ENCODE measurements around the gene JUP. TPM values are rescaled to one million over a fixed set of nuclear protein-coding genes. Genes with fewer than 3 reads are reported as not detected.

The JUP gene
- total RNA-seq, 2 donors from 2014 or later, result 67.9 to 85.4 TPM

DNA sequence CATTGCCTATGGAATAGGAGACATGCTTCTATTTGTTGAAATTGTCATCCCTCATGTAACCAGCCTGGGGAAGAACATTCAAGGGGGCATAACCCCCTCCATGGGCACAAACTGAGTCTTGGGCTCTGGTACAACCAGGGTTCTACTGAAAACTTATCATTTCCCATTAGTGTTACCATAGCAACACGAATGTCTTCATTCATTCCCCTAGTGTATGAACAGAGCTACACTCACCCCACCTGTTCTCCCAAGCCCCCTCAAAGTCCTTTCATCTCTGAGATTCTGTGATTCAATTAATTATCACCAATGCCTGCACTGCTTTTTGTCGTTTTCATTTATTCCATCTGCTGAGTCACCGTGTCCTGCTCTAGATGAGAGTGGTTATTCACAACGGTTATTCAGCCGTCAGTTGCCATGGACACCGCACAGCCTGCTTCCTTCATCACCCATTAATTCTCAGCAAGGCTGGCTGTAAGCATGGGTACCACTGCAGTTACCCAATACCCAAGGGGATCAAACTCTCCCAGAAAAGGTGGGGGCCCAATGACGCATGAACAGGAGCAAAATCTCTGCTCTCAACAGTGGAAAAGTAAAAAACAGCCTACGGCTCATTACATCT, 75.9 kb downstream of the JUP start:
- H3K4me1 ChIP-seq, result peaks cover 2% of the 10 kb centered on the region
- peak in 3 of 4 donors; percentile 31 to 59 (median 41) for DNase-seq
- no peaks in the 10 kb centered on the region for H3K27me3 ChIP-seq
- 44 to 59% methylated on average over 8 of the region's 8 CpGs for WGBS, 2 donors
- intact Hi-C loops (cut with DNase I), result no loop called here
- no peak overlapping the region for H3K27ac ChIP-seq
- no peaks in the 10 kb centered on the region for H3K36me3 ChIP-seq (replicated peaks in 1 of 2; ENCODE audit: insufficient read depth in 1 of 2, low read depth in 2 of 2)
- H3K4me3 ChIP-seq, result no peak overlapping the region
- no peak for TF ChIP-seq POLR2A (IDR thresholded peaks at IDR 0.05)
- TF ChIP-seq, protein P1, sequence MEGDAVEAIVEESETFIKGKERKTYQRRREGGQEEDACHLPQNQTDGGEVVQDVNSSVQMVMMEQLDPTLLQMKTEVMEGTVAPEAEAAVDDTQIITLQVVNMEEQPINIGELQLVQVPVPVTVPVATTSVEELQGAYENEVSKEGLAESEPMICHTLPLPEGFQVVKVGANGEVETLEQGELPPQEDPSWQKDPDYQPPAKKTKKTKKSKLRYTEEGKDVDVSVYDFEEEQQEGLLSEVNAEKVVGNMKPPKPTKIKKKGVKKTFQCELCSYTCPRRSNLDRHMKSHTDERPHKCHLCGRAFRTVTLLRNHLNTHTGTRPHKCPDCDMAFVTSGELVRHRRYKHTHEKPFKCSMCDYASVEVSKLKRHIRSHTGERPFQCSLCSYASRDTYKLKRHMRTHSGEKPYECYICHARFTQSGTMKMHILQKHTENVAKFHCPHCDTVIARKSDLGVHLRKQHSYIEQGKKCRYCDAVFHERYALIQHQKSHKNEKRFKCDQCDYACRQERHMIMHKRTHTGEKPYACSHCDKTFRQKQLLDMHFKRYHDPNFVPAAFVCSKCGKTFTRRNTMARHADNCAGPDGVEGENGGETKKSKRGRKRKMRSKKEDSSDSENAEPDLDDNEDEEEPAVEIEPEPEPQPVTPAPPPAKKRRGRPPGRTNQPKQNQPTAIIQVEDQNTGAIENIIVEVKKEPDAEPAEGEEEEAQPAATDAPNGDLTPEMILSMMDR (IDR thresholded peaks at IDR 0.05), result no peak
- ATAC-seq, result no peak
- H3K9me3 ChIP-seq, result no peaks in the 10 kb centered on the region

DNA sequence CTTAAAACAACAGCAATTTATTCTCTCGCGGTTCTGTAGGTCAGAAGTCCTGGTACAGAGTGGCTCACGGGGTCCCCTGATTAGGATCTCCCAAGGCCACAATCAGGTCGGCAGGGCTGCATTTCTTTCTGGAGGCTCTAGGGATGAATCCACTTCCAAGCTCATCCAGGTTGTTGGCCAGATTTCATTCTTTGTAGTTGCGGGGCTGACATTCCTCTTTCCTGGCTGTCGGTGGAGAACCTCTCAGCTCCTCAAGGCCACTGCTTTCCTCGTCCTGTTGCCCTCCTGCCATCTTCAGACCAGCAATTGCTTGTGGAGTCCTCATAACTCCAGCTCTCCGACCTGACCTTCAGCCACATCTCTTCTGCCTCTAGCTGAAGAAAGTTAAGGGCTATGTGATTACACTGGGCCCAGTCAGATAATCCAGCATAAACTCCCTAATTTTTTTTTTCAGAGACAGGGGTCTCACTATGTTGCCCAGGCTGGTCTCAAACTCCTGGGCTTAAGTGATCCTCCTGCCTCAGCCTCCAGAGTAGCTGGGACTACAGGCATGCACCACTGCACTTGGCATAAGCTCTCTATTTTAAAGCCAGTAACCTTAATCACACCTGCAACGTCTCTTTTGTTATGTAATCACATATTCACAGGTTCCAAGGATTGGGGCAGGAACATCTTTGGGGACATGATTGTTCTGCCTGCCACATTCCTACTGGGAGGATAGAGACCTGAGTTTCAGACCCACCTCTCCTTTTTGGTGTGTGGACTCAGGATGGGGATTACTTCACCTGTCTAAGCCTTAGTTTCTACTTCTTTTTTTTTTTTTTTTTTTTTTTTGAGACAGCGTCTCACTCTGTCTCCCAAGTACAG, 78.5 kb downstream of the JUP start:
- intact Hi-C loops (cut with DNase I), result no loop called here
- no peaks in the 10 kb centered on the region for H3K36me3 ChIP-seq (replicated peaks in 1 of 2; ENCODE audit: insufficient read depth in 1 of 2, low read depth in 2 of 2)
- H3K27me3 ChIP-seq, result no peaks in the 10 kb centered on the region
- TF ChIP-seq POLR2A (IDR thresholded peaks at IDR 0.05), result no peak
- TF ChIP-seq, protein P1 (IDR thresholded peaks at IDR 0.05), result no peak
- H3K9me3 ChIP-seq, result no peaks in the 10 kb centered on the region
- no peak for ATAC-seq
- H3K4me1 ChIP-seq, result peaks cover 6% of the 10 kb centered on the region
- 59 to 66% methylated on average over 9 of the region's 10 CpGs for whole genome bisulfite sequencing, 2 donors
- H3K27ac ChIP-seq, result no peak overlapping the region
- H3K4me3 ChIP-seq, result no peak overlapping the region
- no peak for DNase-seq

DNA sequence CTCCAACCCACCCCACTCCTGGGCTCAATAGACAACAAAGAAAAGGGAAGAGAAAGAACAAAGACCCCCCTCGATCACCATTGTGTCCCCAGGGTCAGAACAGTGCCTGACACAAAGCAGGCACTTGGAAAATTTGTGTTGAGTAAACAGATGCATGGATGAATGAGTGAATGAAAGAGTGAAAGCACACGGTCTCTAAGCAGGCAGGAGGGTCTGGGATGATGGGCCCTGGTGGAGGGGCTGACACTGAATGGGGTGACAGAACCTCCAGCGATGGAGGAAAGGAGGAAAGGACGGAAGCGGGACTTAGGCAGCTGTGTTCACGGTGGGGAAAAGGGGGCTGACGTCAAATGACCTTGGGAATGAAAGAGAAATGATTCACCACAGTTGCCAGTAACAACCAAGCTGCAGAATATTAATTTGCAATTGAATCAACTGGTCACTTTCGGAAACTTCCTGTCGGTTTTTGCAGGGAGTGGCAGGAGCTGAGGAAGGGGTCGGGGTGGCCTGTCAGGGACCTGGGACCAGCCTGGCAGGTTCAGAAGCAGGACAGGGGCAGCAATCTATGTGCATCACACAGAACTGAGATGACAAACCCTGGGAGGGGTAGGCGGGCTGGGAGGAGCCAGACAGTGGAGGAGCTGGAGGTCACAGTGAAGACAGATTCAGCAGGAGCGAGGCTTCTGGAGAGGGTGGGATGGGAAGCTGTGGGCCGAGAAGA, 81.1 kb downstream of the JUP start:
- 43 to 47% methylated on average over 13 of the region's 13 CpGs for WGBS, 2 donors

More for the DNA sequence above, 81.1 kb downstream of the JUP start:
- no peak for TF ChIP-seq POLR2A (IDR thresholded peaks at IDR 0.05)
- TF ChIP-seq, protein P1 (IDR thresholded peaks at IDR 0.05), result no peak
- DNase-seq, result peak in 1 of 4 donors; percentile 54
- Histone ChIP-seq H3K4me1 (peaks cover 6% of the 10 kb centered on the region), H3K27ac (peak overlapping the region in 1 of 4 donors; percentile 32), H3K27me3 (no peaks in the 10 kb centered on the region), H3K36me3 (replicated peaks in 1 of 2; ENCODE audit: insufficient read depth in 1 of 2, low read depth in 2 of 2) (no peaks in the 10 kb centered on the region), H3K9me3 (no peaks in the 10 kb centered on the region), H3K4me3 (no peak overlapping the region)
- intact Hi-C loops (cut with DNase I), result no loop called here
- ATAC-seq, result peak; percentile 61

Small RNA genes within 50 kb of the gene (small RNA-seq; reads per million reads assigned to genes)
- not detected for gene RN7SL399P
- 0.23 reads per million for gene RNA5SP442

Other genes starting within 250 kb of the JUP start
- gene KRT9, start 214.7 kb downstream of the JUP start, total RNA-seq, result not detected
- gene KRT14, start 199.8 kb downstream of the JUP start, total RNA-seq, result 1 to 10 TPM in 1 of 2 donors, not detected in 1; 2.3 TPM
- 1 to 10 TPM; 1.6 to 4.2 TPM for gene KRT16, start 173.9 kb downstream of the JUP start, total RNA-seq
- 1 to 10 TPM; 4.4 to 5.9 TPM for gene KRT17, start 162.1 kb downstream of the JUP start, total RNA-seq
- gene EIF1, start 97.8 kb downstream of the JUP start, total RNA-seq, result 100 to 1,000 TPM in 1 of 2 donors, 10 to 100 TPM in 1; 99.5 to 120 TPM
- gene GAST, start 74.4 kb downstream of the JUP start, total RNA-seq, result not detected
- 1 to 10 TPM in 1 of 2 donors, under 1 TPM in 1; 0.52 to 1.3 TPM for gene HAP1, start 52.1 kb downstream of the JUP start, total RNA-seq
- 10 to 100 TPM; 18.4 to 22.7 TPM for gene P3H4, start 25.2 kb upstream of the JUP start, total RNA-seq
- gene FKBP10, start 26.3 kb upstream of the JUP start, total RNA-seq, result 10 to 100 TPM; 22.3 to 33.6 TPM
- 10 to 100 TPM; 43.1 to 46.5 TPM for gene NT5C3B, start 49.5 kb upstream of the JUP start, total RNA-seq
- gene KLHL10, start 51.1 kb upstream of the JUP start, total RNA-seq, result not detected
- 10 to 100 TPM; 15.2 to 16.3 TPM for gene KLHL11, start 78.7 kb upstream of the JUP start, total RNA-seq
- 10 to 100 TPM; 39.2 to 59.0 TPM for gene ACLY, start 132.2 kb upstream of the JUP start, total RNA-seq
- under 1 TPM; 0.26 to 0.66 TPM for gene ODAD4, start 143.9 kb upstream of the JUP start, total RNA-seq
- 10 to 100 TPM; 36.3 to 70.2 TPM for gene CNP, start 180.1 kb upstream of the JUP start, total RNA-seq
- gene DNAJC7, start 230.7 kb upstream of the JUP start, total RNA-seq, result 10 to 100 TPM; 32.4 to 43.5 TPM
- 10 to 100 TPM; 17.1 to 19.2 TPM for gene NKIRAS2, start 233.4 kb upstream of the JUP start, total RNA-seq

Measured in body of pancreas (tissue), 4 donors.